Measurements from ENCODE around the gene PNMT. TPM values are rescaled to one million over a fixed set of nuclear protein-coding genes. Genes with fewer than 3 reads are reported as not detected.
A peak's percentile ranks its signal among the peaks of the same experiment; 100 is the strongest.
"Not testable (repeated sequence)": the region's sequence is repeated elsewhere in the genome, so short reads cannot be mapped to it uniquely, and the experiment has no call there.

The PNMT gene
- total RNA-seq, 1 experiment from 2014 or later, result 0.71 TPM

GRCh38 chr17:39697961-39698360 lies 29.7 kb downstream of the PNMT start:
- no peak for DNase-seq
- Histone ChIP-seq H3K27me3 (no peaks in the 10 kb centered on the region), H3K36me3 (no peaks in the 10 kb centered on the region), H3K4me1 (peaks cover 4% of the 10 kb centered on the region; the same call in 1 of the 2 replicates), H3K9me3 (replicated peaks) (no peaks in the 10 kb centered on the region), H3K27ac (no peak overlapping the region), H3K4me3 (no peak overlapping the region)

GRCh38 chr17:39699157-39699817 lies 31.0 kb downstream of the PNMT start:
- peak overlapping the region; percentile 61 for H3K4me3 ChIP-seq
- not testable (repeated sequence) for DNase-seq

DNA sequence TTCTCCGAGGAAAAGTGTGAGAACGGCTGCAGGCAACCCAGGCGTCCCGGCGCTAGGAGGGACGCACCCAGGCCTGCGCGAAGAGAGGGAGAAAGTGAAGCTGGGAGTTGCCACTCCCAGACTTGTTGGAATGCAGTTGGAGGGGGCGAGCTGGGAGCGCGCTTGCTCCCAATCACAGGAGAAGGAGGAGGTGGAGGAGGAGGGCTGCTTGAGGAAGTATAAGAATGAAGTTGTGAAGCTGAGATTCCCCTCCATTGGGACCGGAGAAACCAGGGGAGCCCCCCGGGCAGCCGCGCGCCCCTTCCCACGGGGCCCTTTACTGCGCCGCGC lies 31.5 kb downstream of the PNMT start, which contains the start of gene ERBB2:
TSS of gene ERBB2 (plus strand) at position 247 of the 330 bp plus-strand sequence. CDS start 175 bp downstream, outside the sequence.
- H3K36me3 ChIP-seq, result no peaks in the 10 kb centered on the region
- no peaks in the 10 kb centered on the region for H3K9me3 ChIP-seq (replicated peaks)
- H3K4me3 ChIP-seq, result peak within 1 kb of the TSS; percentile 61
- H3K27ac ChIP-seq, result no peak within 1 kb of the TSS
- peaks cover 4% of the 10 kb centered on the region; the same call in 1 of the 2 replicates for H3K4me1 ChIP-seq
- H3K27me3 ChIP-seq, result no peaks in the 10 kb centered on the region
- peak; percentile 35 to 44 for DNase-seq

More at GRCh38 chr17:39699157-39699817, 31.0 kb downstream of the PNMT start:
- not testable (repeated sequence) for H3K27ac ChIP-seq; H3K4me1 ChIP-seq; H3K36me3 ChIP-seq; H3K9me3 ChIP-seq (replicated peaks); H3K27me3 ChIP-seq

DNA sequence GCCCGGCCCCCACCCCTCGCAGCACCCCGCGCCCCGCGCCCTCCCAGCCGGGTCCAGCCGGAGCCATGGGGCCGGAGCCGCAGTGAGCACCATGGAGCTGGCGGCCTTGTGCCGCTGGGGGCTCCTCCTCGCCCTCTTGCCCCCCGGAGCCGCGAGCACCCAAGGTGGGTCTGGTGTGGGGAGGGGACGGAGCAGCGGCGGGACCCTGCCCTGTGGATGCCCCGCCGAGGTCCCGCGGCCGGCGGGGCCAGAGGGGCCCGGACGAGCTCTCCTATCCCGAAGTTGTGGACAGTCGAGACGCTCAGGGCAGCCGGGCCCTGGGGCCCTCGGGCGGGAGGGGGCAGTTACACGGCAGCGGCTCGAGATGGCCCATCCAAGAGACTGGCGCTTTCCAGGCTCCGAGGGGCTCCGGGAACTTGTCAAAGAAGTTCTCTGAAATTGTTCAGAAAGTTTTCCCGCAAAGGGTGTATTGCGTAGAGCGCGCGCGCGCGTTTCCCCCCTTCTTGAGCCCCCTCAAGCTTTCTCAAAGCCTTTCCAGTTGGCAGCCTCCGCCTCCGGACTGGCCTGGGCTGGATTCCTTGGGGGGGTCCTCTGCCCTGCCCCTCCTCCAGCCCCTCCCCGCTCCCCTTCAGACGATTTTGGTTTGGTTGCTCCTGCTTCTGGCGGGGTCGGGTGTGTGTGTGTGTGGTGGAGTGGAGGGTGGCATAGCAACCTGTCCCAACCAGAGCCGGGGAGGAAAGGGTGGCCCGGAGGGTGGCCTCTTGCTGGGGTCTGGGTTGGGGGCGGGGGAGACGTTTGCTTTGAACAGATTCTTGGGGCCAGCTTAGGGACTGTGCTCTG lies 32.1 kb downstream of the PNMT start:
- H3K27ac ChIP-seq, result no peak overlapping the region
- H3K36me3 ChIP-seq, result no peaks in the 10 kb centered on the region
- no peak for DNase-seq
- H3K27me3 ChIP-seq, result no peaks in the 10 kb centered on the region
- H3K4me3 ChIP-seq, result peak overlapping the region; percentile 61
- H3K9me3 ChIP-seq (replicated peaks), result no peaks in the 10 kb centered on the region
- peaks cover 4% of the 10 kb centered on the region; the same call in 1 of the 2 replicates for H3K4me1 ChIP-seq

GRCh38 chr17:39701012-39701783 lies 32.9 kb downstream of the PNMT start:
- H3K27ac ChIP-seq, result no peak overlapping the region
- no peaks in the 10 kb centered on the region for H3K9me3 ChIP-seq (replicated peaks)
- H3K4me1 ChIP-seq, result peaks cover 4% of the 10 kb centered on the region; the same call in 1 of the 2 replicates
- H3K4me3 ChIP-seq, result no peak overlapping the region
- H3K27me3 ChIP-seq, result no peaks in the 10 kb centered on the region
- no peaks in the 10 kb centered on the region for H3K36me3 ChIP-seq
- no peak for DNase-seq

DNA sequence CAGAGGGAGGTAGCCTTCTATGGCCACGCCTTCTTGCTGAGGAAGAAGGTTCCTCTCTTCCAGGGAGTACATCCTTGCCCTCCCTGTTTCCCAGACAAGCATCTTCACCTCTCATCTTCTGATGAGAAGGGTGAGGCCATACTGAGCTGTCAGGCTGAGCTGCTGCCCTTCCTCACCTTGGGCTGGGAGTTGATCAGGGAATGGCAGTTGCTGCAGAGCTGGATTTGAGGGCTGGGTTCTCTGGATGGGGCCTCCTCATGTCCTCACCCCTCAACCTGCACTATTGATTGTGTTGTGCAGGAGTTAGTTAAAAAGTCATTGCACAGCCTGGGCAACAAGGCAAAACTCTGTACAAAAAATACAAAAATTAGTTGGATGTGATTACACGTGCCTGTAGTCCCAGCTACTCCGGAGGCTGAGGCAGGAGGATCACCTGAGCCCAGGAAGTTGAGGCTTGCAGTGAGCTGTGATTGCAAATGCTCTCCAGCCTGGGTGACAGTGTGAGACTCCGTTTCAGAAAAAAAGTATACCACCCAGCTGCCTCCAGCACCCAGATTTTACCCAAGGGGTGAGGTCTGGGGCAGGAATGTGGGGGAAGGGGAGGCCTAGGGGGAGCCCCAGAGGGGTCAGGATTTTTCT lies 33.6 kb downstream of the PNMT start:
- Histone ChIP-seq H3K4me3 (no peak overlapping the region), H3K36me3 (no peaks in the 10 kb centered on the region), H3K9me3 (replicated peaks) (no peaks in the 10 kb centered on the region), H3K4me1 (peaks cover 4% of the 10 kb centered on the region; the same call in 1 of the 2 replicates), H3K27me3 (no peaks in the 10 kb centered on the region), H3K27ac (no peak overlapping the region)
- DNase-seq, result no peak

DNA sequence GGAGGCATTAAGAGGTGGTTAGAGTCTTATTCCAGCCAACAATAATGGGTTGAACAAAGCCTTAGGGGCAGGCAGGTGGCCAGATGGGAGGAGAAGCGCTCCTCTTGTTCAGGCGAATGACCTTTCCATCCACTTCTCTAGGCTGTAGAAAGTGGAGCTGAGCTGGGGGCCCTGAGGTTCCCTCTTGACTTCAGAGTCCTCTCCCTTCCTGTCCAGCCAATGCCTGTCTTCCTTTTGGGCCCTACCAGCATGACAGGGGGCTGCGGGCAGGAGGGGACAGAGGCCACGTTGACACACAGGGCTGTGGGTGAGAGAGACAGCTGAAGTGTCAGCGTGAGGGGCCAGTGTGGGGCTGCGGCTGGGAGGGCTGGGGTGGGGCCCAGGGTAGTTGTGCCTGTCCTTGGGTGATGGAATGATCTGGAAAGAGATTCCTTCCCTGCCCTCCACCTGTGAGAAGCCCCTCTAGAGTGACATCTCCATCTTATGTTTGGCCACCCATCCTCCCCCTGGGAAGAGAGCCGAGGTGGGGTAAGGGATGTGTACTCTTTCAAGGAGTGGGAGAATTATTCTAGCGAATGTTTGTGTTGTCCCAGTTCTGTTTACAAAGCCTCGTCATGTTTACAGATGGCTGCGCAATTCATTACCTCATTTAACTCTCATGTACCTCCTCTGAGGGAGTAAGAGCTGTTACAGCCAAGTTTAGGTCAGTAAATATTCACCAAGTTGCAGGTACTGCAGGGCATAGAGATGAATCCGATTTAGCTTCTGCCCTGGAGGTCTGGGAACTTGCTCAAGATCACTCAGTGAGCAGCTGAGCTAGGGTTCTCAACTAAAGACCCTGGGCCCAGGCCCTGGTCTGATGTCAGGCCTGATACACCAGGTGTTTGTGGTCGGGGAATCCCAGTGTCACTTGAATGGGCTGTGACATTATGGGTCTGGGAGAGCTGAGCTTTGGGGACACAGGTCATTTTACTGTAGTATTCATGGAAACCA lies 34.9 kb downstream of the PNMT start:
- H3K27ac ChIP-seq, result no peak overlapping the region
- H3K36me3 ChIP-seq, result no peaks in the 10 kb centered on the region
- H3K27me3 ChIP-seq, result no peaks in the 10 kb centered on the region
- H3K4me3 ChIP-seq, result no peak overlapping the region
- H3K4me1 ChIP-seq, result peaks cover 4% of the 10 kb centered on the region; the same call in 1 of the 2 replicates
- DNase-seq, result no peak
- H3K9me3 ChIP-seq (replicated peaks), result no peaks in the 10 kb centered on the region

DNA sequence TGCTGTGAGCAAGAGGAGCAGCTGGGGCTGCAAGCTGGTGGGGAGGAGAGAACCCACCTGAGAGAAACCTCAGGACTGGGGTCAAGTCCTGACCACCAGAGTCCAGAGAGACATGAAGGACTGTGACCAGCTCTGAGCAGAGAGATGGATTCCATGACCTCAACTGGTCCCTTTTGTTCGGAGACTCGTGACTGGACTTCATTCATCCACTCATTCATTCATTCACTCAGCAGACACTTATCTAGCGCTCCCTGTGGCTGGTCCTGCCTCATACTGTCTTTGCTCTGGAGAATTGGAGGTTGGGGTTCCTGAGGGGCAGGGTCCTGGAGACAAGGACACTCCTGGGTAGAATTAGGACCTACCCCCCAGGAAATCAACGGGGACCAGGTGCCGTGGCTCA lies 35.7 kb downstream of the PNMT start:
- Histone ChIP-seq H3K9me3 (replicated peaks) (no peaks in the 10 kb centered on the region), H3K27ac (no peak overlapping the region), H3K4me1 (peaks cover 4% of the 10 kb centered on the region; the same call in 1 of the 2 replicates), H3K4me3 (no peak overlapping the region), H3K27me3 (no peaks in the 10 kb centered on the region), H3K36me3 (no peaks in the 10 kb centered on the region)
- DNase-seq, result no peak

- H3K4me3 ChIP-seq, result no peak overlapping the region
- H3K9me3 ChIP-seq (replicated peaks), result no peaks in the 10 kb centered on the region
- peaks cover 4% of the 10 kb centered on the region; the same call in 1 of the 2 replicates for H3K4me1 ChIP-seq
- DNase-seq, result no peak
- no peaks in the 10 kb centered on the region for H3K27me3 ChIP-seq
- no peak overlapping the region for H3K27ac ChIP-seq
- H3K36me3 ChIP-seq, result no peaks in the 10 kb centered on the region
Measured at GRCh38 chr17:39704821-39705551, 36.7 kb downstream of the PNMT start.

- H3K36me3 ChIP-seq, result no peaks in the 10 kb centered on the region
- H3K9me3 ChIP-seq (replicated peaks), result no peaks in the 10 kb centered on the region
- peaks cover 4% of the 10 kb centered on the region; the same call in 1 of the 2 replicates for H3K4me1 ChIP-seq
- DNase-seq, result no peak
- H3K27me3 ChIP-seq, result no peaks in the 10 kb centered on the region
- H3K4me3 ChIP-seq, result no peak overlapping the region
- H3K27ac ChIP-seq, result no peak overlapping the region
Measured at GRCh38 chr17:39705786-39706348, 37.6 kb downstream of the PNMT start.

DNA sequence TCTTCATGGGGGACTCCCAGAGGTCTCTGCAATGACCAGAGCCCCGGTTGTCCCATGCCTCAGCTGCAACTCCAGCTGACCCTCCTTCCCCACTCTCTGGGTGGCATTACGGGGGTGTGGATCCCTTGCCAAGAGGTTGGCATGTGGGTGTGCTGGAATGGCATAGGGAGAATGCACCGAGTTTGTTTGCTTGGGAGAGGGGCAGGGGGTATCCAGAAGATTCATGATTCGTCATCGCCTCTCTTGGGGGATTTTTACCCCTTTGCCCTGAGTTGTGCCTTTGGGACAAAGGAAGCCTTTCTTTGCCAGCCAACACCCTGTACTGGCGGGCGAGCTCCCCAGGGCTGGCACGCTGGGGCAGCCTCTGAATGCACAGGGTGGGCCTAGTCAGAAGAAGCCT lies 38.1 kb downstream of the PNMT start:
- Histone ChIP-seq H3K4me3 (no peak overlapping the region), H3K36me3 (no peaks in the 10 kb centered on the region), H3K4me1 (peaks cover 4% of the 10 kb centered on the region; the same call in 1 of the 2 replicates), H3K27me3 (no peaks in the 10 kb centered on the region), H3K27ac (no peak overlapping the region), H3K9me3 (replicated peaks) (no peaks in the 10 kb centered on the region)
- no peak for DNase-seq

GRCh38 chr17:39706921-39707337 lies 38.7 kb downstream of the PNMT start:
- Histone ChIP-seq H3K27ac (no peak overlapping the region), H3K4me1 (peaks cover 4% of the 10 kb centered on the region; the same call in 1 of the 2 replicates), H3K36me3 (no peaks in the 10 kb centered on the region), H3K4me3 (no peak overlapping the region), H3K9me3 (replicated peaks) (no peaks in the 10 kb centered on the region), H3K27me3 (no peaks in the 10 kb centered on the region)
- no peak for DNase-seq

All from SJCRH30 (cell line).